Neural cell (in vitro differentiated cells): Measurements from ENCODE around the gene ENOX1. TPM values are rescaled to one million over a fixed set of nuclear protein-coding genes. Genes with fewer than 3 reads are reported as not detected.

Experiments
- H2AFZ ChIP-seq: fragments of 200-600, 300-800 bp; sonication (generic), shearing (Covaris generic); 2 replicates; pipeline ENCODE4 v1.6.0; 2014; ENCODE audit warnings: low read depth, mild to moderate bottlenecking, antibody characterized with exemption, low read length, moderate library complexity
- H3F3A ChIP-seq: fragments of 200-600 bp; shearing (Covaris generic); 2 replicates; pipeline ENCODE4 v1.6.1; 2016; ENCODE audit warnings: mild to moderate bottlenecking, moderate library complexity, mixed read lengths, antibody characterized with exemption, low read length; ENCODE audit not compliant: insufficient read depth, poor library complexity, severe bottlenecking
- H3K27ac ChIP-seq: fragments of 200-600, 300-800 bp; sonication (generic), shearing (Covaris generic); 2 replicates; pipeline ENCODE4 v1.5.1; 2014; ENCODE audit warnings: mild to moderate bottlenecking, low read length, moderate library complexity
- H3K27me3 ChIP-seq: fragments of 300-800, 200-600 bp; sonication (generic), shearing (Covaris generic); 2 replicates; pipeline ENCODE4 v1.6.0; 2014; ENCODE audit warnings: mild to moderate bottlenecking, low read depth, low read length, moderate library complexity; ENCODE audit not compliant: insufficient read depth
- H3K36me3 ChIP-seq: fragments of 300-800, 200-600 bp; sonication (generic), shearing (Covaris generic); 2 replicates; pipeline ENCODE4 v1.5.1; 2014; ENCODE audit warnings: mild to moderate bottlenecking, antibody characterized with exemption, low read length, moderate library complexity; ENCODE audit not compliant: insufficient read depth
- H3K4me2 ChIP-seq: fragments of 300-800, 200-600 bp; sonication (generic), shearing (Covaris generic); 2 replicates; pipeline ENCODE4 v1.6.0; 2014; ENCODE audit warnings: mild to moderate bottlenecking, low read length
- H3K4me3 ChIP-seq: fragments of 300-800, 200-600 bp; sonication (generic), shearing (Covaris generic); 2 replicates; pipeline ENCODE4 v1.5.1; 2014; ENCODE audit warnings: mild to moderate bottlenecking, low read length, moderate library complexity
- H3K79me2 ChIP-seq: fragments of 200-600 bp; shearing (Covaris generic); replicated peaks from 2 replicates; pipeline ENCODE4 v1.6.0; 2014; ENCODE audit warnings: mild to moderate bottlenecking, low read length, moderate library complexity; ENCODE audit not compliant: insufficient read depth
- H3K9ac ChIP-seq: fragments of 300-800, 200-600 bp; sonication (generic), shearing (Covaris generic); 2 replicates; pipeline ENCODE4 v1.6.1; 2016; ENCODE audit warnings: mild to moderate bottlenecking, low read length, mixed read lengths
- H3K9me2 ChIP-seq: fragments of 200-600 bp; shearing (Covaris generic); 2 replicates; pipeline ENCODE4 v1.6.1; 2016; ENCODE audit warnings: mild to moderate bottlenecking, low read length, mixed read lengths; ENCODE audit not compliant: insufficient read depth
- H3K9me3 ChIP-seq: fragments of 200-600, 300-800 bp; sonication (generic), shearing (Covaris generic); 2 replicates; pipeline ENCODE4 v1.6.1; 2016; ENCODE audit warnings: mild to moderate bottlenecking, mixed run types, low read length, moderate library complexity, mixed read lengths
- H4K20me1 ChIP-seq: fragments of 200-600 bp; shearing (Covaris generic); 2 replicates; pipeline ENCODE4 v1.6.1; 2016; ENCODE audit warnings: mild to moderate bottlenecking, mixed run types; ENCODE audit not compliant: insufficient read depth
- EP300 ChIP-seq: fragments of 450-650 bp; conservative IDR thresholded peaks from 2 replicates; pipeline ENCODE4 v1.6.1; 2014; ENCODE audit warnings: antibody characterized with exemption, mild to moderate bottlenecking, moderate library complexity; ENCODE audit not compliant: poor library complexity, severe bottlenecking
- EZH2 ChIP-seq: fragments of 200-600, 300-800 bp; shearing (Covaris generic), sonication (generic); IDR thresholded peaks from 2 replicates; pipeline ENCODE4 v1.6.1; 2014; ENCODE audit warnings: antibody characterized with exemption, low read length, borderline replicate concordance, mild to moderate bottlenecking; ENCODE audit not compliant: insufficient read depth, poor library complexity, severe bottlenecking
- MXI1 ChIP-seq: fragments of 450-650 bp; conservative IDR thresholded peaks from 2 replicates; pipeline ENCODE4 v1.6.1; 2014; ENCODE audit warnings: antibody characterized with exemption, mild to moderate bottlenecking; ENCODE audit not compliant: poor library complexity, severe bottlenecking
- POLR2AphosphoS5 ChIP-seq: IDR thresholded peaks from 2 replicates; pipeline ENCODE4 v1.6.1; 2012
- RAD21 ChIP-seq: fragments of 450-650 bp; conservative IDR thresholded peaks from 2 replicates; pipeline ENCODE4 v1.6.1; 2014; ENCODE audit warnings: antibody characterized with exemption, mild to moderate bottlenecking, moderate library complexity
- REST ChIP-seq: IDR thresholded peaks from 2 replicates; pipeline ENCODE4 v1.6.1; 2012; ENCODE audit warnings: borderline replicate concordance
- SMC3 ChIP-seq: fragments of 450-650 bp; conservative IDR thresholded peaks from 2 replicates; pipeline ENCODE4 v1.6.1; 2014; ENCODE audit warnings: antibody characterized with exemption, mild to moderate bottlenecking, moderate library complexity; ENCODE audit not compliant: poor library complexity
- TAF1 ChIP-seq: IDR thresholded peaks from 2 replicates; pipeline ENCODE4 v1.6.1; 2012; ENCODE audit warnings: low read depth
- polyA plus RNA-seq: library from polyadenylated mRNA; depleted of rRNA; stranded (reverse); fragments of >200 nt; gene quantifications from 2 replicates; pipeline ENCODE4 v1.2.3, GENCODE V29; 2014
- TF ChIP-seq, protein P1 (sequence below): fragments of 450-650 bp; IDR thresholded peaks from 2 replicates; pipeline ENCODE4 v1.5.1; 2014; ENCODE audit warnings: antibody characterized with exemption, mild to moderate bottlenecking, moderate library complexity; ENCODE audit not compliant: poor library complexity, severe bottlenecking

ENOX1 gene
- polyA plus RNA-seq, 1 donor from 2014 or later, result 42.6 TPM

DNA sequence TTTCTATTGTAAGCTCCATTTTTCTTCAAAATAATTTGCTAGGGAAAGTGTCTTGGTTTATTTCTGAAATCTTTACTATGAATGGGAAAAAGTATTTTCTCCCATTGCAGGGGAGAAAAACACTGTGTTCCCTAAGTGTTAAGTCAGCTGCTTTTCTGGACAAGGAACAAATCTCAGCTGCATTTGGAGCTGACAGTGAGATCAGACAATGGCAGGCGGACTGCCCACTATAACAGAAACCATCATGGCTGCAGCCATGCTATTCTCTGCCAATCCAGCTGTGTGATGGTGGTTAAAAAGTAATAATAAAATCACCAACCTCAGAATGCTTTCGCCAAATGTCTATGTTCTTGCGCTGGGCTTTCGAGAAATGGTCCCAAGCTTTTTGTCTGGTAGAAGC is 460.7 kb downstream of the ENOX1 start:
- Histone ChIP-seq H2AFZ (no peak overlapping the region), H3K4me3 (no peak overlapping the region), H3K4me2 (no peak overlapping the region), H4K20me1 (no peaks in the 10 kb centered on the region), H3K9ac (no peak overlapping the region), H3K36me3 (peaks cover 10% of the 10 kb centered on the region), H3K27ac (no peak overlapping the region), H3F3A (no peaks in the 10 kb centered on the region), H3K79me2 (no peaks in the 10 kb centered on the region), H3K27me3 (no peaks in the 10 kb centered on the region), H3K9me3 (no peaks in the 10 kb centered on the region), H3K9me2 (no peaks in the 10 kb centered on the region)
- TF ChIP-seq MXI1 (no peak), TAF1 (no peak), EZH2 (no peak), POLR2AphosphoS5 (no peak), EP300 (no peak), SMC3 (no peak)
- TF ChIP-seq, protein P1, sequence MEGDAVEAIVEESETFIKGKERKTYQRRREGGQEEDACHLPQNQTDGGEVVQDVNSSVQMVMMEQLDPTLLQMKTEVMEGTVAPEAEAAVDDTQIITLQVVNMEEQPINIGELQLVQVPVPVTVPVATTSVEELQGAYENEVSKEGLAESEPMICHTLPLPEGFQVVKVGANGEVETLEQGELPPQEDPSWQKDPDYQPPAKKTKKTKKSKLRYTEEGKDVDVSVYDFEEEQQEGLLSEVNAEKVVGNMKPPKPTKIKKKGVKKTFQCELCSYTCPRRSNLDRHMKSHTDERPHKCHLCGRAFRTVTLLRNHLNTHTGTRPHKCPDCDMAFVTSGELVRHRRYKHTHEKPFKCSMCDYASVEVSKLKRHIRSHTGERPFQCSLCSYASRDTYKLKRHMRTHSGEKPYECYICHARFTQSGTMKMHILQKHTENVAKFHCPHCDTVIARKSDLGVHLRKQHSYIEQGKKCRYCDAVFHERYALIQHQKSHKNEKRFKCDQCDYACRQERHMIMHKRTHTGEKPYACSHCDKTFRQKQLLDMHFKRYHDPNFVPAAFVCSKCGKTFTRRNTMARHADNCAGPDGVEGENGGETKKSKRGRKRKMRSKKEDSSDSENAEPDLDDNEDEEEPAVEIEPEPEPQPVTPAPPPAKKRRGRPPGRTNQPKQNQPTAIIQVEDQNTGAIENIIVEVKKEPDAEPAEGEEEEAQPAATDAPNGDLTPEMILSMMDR, result no peak

DNA sequence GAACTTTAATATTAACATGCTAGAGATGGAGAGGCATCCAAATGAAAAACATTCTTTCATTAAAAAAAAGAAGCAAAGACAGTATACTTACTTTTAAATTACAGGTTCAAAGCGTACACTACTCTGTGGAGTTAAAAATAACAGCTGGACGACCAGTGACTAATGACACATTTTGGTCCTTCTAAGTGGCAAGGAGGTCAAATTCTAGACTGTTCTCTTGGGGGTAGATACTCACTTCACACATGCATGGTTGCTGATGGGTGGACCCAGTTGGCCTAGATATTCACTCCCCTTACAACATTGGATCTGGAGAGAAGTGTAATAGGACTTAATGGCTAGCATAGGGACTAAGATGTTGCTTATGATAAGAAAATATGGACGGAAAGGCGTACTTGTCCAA is 461.1 kb downstream of the ENOX1 start:
- no peaks in the 10 kb centered on the region for H3K79me2 ChIP-seq
- no peaks in the 10 kb centered on the region for H3K9me2 ChIP-seq
- H3K4me2 ChIP-seq, result no peak overlapping the region
- no peaks in the 10 kb centered on the region for H3K9me3 ChIP-seq
- TF ChIP-seq RAD21, result no peak
- peaks cover 12% of the 10 kb centered on the region for H3K36me3 ChIP-seq
- H3K27ac ChIP-seq, result no peak overlapping the region
- no peak overlapping the region for H2AFZ ChIP-seq
- no peak overlapping the region for H3K4me3 ChIP-seq
- no peaks in the 10 kb centered on the region for H3K27me3 ChIP-seq
- H4K20me1 ChIP-seq, result no peaks in the 10 kb centered on the region
- no peaks in the 10 kb centered on the region for H3F3A ChIP-seq
- H3K9ac ChIP-seq, result no peak overlapping the region

GRCh38 chr13:43324129-43324528 is 462.6 kb downstream of the ENOX1 start:
- Histone ChIP-seq H3K27ac (no peak overlapping the region), H3K9ac (no peak overlapping the region), H3K27me3 (no peaks in the 10 kb centered on the region), H3K36me3 (peaks cover 12% of the 10 kb centered on the region), H4K20me1 (no peaks in the 10 kb centered on the region), H3F3A (no peaks in the 10 kb centered on the region), H3K9me2 (no peaks in the 10 kb centered on the region), H2AFZ (no peak overlapping the region), H3K4me3 (no peak overlapping the region), H3K4me2 (no peak overlapping the region), H3K79me2 (no peaks in the 10 kb centered on the region), H3K9me3 (no peaks in the 10 kb centered on the region)
- TF ChIP-seq, protein P1, result no peak
- TF ChIP-seq TAF1, result no peak
- no peak for TF ChIP-seq POLR2AphosphoS5
- no peak for TF ChIP-seq RAD21
- TF ChIP-seq EP300, result no peak
- no peak for TF ChIP-seq EZH2
- TF ChIP-seq SMC3, result no peak
- TF ChIP-seq REST, result no peak
- TF ChIP-seq MXI1, result no peak
